Sciatic nerve (tissue), 2 donors: Measurements from ENCODE around the gene GRPEL2. TPM values are rescaled to one million over a fixed set of nuclear protein-coding genes. Genes with fewer than 3 reads are reported as not detected.
A peak's percentile ranks its signal among the peaks of the same experiment; 100 is the strongest.

Source experiments
- ATAC-seq: fragments of 200-7000 bp; cut with Tn5 transposase; one replicate; pipeline ENCODE4 v1.9.1; 2020; ENCODE audit warnings: mild to moderate bottlenecking, moderate library complexity
- DNase-seq: peaks from one replicate; pipeline ENCODE4 v3.0.0-alpha.2; 2020; ENCODE audit warnings: low spot score
- intact Hi-C: fragments of 100-400 bp; cut with DNase I; formaldehyde crosslinking; loops from one replicate; pipeline ENCODE4 v1.14.2; 2022
- total RNA-seq: library from RNA; stranded (reverse); fragmentation: NEBNext Ultra II Directional; extraction: Animal tissue kit (Norgen Biotek cat#: 25700); gene quantifications from one replicate; pipeline ENCODE4 v1.2.1, GENCODE V29; 2021
- donor health status: DM: no; HTN: no; CAD: no.
- donor health status: DM: no; HTN: no; CAD: no.

Gene GRPEL2
- total RNA-seq, 1 donor from 2014 or later, result 21.6 TPM

GRCh38 chr5:149371296-149371962, 26.1 kb downstream of the GRPEL2 start:
- DNase-seq, result no peak
- peak; percentile 81 for ATAC-seq
- intact Hi-C loops, result no loop called here

GRCh38 chr5:149372076-149372795, 26.9 kb downstream of the GRPEL2 start:
- intact Hi-C loops, result no loop called here
- ATAC-seq, result no peak
- no peak for DNase-seq

DNA sequence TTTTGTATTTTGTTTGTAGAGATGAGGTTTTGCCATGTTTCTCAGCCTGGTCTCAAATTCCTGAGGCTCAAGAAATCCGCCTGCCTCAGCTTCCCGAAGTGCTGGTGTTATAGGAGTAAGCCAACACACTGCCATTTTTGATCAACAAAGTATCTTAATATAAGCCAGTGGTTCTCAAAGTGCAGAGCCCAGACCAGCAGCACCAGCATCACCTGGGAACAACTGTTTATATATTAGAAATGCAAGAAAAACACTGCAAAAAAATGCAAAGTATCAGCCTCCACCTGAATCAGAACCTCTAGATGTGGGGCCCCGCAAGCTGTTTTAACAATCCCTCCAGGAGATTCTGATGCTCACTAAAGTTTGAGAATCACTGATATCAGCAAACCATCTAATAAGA, 27.6 kb downstream of the GRPEL2 start:
- intact Hi-C loops, result no loop called here
- ATAC-seq, result no peak
- no peak for DNase-seq

DNA sequence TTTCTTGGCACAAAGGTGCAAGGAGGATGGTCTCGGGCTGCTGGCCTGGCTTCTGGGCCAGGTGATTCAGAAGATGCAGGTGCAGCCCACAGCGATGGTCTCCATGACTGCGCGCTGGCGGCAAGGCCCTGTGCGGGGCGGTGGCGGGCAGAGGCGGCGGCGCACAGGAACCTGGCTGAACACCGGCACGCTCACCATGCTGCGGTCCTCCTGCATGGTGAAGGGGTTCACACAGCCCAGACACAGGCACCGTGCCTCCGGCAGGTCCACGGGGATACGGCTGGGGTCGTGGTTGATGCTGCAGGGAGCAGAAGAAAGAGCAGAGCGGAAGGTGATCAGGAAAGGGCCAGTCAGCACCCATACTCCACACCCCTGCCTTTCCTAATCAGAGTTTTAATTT, 29.0 kb downstream of the GRPEL2 start:
- ATAC-seq, result no peak
- intact Hi-C loops, result no loop called here
- no peak for DNase-seq

DNA sequence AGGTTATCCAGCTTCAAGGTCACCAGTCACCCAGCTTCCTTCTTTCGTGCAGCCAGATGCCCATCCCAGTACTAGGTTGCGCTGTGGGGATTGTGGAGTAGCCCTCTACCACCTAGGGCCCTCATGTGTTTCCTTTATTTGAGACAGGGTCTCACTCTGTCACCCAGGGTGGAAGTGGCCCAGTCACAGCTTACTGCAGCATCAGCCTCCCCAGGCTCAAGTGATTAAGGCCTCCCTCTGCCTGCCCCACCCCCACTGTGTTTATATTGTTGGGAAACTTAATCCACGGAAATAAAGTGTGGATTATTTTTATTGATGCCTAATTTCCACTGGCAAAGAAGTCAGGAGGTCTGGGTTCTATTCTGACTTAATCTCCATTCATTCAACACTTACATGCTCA, 29.5 kb downstream of the GRPEL2 start:
- intact Hi-C loops, result no loop called here

DNA sequence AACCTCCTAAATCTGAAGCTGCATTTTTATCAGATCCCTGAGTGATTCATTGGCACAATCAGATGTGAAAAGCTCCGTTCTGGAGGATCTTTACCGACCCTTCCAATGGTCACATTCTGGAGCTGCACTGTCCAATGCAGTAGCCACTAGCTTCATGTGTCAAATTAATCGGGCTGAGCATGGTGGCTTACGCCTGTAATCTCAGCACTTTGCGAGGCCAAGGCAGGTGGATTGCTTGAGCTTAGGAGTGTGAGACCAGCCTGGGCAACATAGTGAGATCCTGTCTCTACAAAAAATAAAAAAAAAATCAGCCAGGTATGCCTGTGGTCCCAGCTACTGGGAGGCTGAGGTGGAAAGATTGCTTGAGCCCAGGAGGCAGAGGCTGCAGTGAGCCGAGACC, 30.1 kb downstream of the GRPEL2 start:
- DNase-seq (no peak), ATAC-seq (no peak)
- intact Hi-C loops, result no loop called here

More for the DNA sequence above, 29.5 kb downstream of the GRPEL2 start:
- ATAC-seq (no peak), DNase-seq (no peak)

DNA sequence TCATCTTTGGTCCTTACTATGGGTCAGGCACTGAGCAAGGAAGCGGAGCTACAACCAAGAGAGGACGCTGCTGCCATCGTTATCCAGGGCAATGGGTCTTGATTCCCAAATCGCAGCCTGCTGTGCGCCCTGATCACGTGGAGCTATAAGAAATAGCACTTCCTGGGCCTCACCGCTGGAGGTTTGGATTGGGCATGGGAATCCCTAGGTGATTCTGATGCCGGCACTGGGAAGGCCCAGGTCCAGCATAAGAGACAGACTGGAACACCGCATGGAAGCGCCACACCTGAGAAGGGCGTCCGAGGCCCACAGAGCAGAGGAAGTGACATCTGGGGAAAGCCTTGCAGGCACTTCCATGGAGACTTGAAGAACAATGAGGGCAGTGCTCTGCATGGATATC, 30.8 kb downstream of the GRPEL2 start:
- intact Hi-C loops, result no loop called here
- no peak for ATAC-seq

GRCh38 chr5:149376711-149377447, 31.6 kb downstream of the GRPEL2 start:
- intact Hi-C loops, result no loop called here
- no peak for DNase-seq
- ATAC-seq, result no peak

More for the DNA sequence above, 30.8 kb downstream of the GRPEL2 start:
- DNase-seq, result no peak

DNA sequence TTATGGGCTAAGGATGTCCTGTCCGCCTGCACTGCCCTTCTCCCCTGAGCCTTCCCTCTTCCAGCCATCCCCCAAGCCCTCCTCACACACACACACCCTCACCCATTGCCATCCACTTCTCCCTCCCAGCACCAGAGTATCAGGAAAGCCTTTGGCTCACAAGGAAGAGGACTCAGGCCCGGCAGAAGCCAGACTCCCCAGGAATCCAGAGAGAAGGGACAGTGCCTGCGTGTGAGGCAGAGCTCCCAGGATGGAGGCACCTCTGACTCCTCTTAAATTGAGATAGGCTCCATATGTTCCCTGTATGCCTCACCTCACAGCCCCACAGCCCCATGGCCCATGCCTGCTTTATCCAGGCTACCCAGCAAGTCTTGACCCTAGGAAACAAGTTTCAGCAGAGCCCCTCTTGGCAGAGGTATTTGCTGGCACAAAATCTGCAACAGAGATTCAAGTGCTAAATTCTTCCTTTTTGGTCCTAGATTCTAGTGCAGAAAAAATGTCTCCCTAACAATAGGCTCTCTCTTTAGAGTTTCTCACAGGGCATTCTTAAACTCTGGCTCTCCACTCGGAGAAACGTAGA, 33.0 kb downstream of the GRPEL2 start:
- DNase-seq (no peak), ATAC-seq (no peak)
- intact Hi-C loops, result no loop called here

DNA sequence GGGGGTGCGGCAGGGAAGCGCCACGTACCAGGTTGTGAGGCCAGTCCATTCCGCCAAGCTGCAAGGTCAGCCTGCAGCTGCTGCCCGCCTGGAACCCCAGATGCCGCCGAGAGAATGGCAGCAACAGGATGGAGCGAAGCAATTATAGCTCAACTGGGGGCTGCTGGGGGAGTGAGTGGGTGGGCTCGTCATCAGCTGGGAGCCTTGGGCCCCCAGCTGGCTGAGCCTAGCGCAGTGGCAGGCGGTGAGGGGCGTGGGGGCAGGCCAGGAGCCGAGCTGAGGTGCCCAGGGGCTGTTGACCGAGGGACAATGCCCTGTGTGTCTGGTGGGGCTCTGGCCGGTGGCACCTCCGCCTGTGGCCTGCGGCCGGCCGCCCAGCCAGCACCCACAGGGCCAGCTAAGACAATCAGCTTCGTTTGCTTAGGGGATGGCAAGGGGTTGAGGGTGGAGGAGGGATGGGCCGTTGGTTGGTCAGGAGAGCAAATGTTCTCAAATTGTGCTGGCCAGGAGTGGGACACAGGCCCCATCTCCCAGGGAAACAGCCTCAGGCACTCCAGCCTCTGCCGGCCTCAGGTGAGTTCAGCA, 34.0 kb downstream of the GRPEL2 start, which contains the start of gene IL17B:
Gene IL17B, minus strand, starts transcription at position 116 of the 585 bp plus-strand sequence. Its CDS starts 67 bp downstream, at position 49.
- ATAC-seq (peak; percentile 8), DNase-seq (no peak)
- intact Hi-C loops, result no loop called here

DNA sequence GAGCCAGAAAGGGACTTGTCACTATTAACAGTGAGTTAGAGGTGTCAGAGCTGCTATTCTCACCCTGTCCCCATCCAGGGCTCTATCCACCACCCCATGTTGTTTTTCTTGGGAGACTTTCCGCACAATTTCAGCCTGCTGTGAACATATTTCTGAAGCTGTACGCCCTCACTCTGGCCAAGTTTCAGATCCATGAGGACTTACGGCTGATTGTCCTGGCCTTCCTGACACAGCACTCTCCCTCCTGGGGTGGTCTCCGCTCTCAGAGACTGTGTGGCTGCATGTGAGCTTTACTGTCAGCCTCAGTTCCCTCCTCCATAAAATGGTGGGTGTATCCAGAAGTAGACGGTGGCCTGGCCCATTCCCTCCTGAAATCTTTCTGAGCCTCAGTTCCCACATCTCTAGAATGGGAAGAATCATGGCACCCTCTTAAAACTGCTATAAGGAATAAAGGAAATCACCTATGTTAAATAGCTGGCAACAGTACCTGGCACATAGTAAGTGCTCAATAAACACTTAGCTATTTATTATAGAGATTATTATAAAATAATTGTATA, 34.6 kb downstream of the GRPEL2 start:
- intact Hi-C loops, result loop anchor here (5.0 kb wide), 1 partner anchor 57 kb away; no protein-coding TSS in a partner anchor
- DNase-seq (no peak), ATAC-seq (no peak)

DNA sequence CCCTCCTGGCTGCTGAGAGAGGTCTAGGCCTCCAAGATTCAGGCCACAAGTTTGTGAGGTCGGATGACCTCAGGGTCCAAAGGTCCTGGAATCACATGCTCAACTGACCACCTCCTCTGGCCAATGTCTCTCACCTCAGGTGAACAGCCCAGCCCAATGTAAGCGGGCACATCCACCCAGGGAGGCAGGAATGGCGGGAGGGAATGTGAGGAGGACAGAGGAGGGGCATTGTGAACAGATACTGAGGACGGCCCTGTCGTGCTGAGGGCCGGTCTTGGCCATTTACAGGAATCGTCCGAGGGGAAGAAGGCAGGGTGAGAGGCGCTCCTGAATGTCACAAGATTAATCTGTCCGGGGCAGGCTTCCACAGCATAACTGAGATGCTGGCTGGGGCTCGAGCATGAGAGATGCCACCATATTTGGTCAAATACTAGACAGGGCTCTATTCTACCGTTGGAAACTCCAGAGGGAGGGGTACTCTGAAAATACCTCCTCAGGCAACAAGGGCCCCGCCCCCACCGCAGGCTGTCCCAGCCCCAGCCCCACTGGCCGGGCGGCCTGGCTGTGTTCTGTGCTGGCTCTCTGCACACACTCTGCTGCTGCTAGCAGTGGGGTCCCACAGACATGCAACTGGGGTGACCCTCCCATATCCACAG, 35.3 kb downstream of the GRPEL2 start:
- intact Hi-C loops, result loop anchor here (5.0 kb wide), 1 partner anchor 57 kb away; no protein-coding TSS in a partner anchor
- DNase-seq, result no peak
- ATAC-seq, result peak; percentile 4

- DNase-seq (no peak), ATAC-seq (peak; percentile 1)
- intact Hi-C loops, result loop anchor here (5.0 kb wide), 1 partner anchor 56 kb away; no protein-coding TSS in a partner anchor
These were observed 36.1 kb downstream of the GRPEL2 start for GRCh38 chr5:149381261-149381985.

DNA sequence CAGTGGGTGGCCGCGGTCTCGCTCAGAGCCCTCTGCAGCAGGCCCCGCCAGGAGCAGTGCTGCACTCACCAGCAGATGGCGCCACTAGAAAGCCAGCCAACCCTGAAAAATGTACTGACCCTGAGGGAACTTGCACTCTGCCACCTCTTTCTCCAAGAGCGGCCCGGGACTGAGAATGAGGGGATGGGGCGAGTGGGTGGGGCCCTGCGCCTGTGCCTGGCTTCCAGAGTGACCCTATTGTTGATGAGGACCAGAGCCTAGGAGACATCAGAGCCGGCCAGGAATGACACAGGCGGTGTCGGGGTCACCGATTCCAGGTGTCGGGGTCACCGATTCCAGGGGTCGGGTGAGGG, 36.7 kb downstream of the GRPEL2 start:
- intact Hi-C loops, result loop anchor here (5.0 kb wide), 1 partner anchor 55 kb away; no protein-coding TSS in a partner anchor
- ATAC-seq (peak; percentile 85), DNase-seq (peak; percentile 91)

DNA sequence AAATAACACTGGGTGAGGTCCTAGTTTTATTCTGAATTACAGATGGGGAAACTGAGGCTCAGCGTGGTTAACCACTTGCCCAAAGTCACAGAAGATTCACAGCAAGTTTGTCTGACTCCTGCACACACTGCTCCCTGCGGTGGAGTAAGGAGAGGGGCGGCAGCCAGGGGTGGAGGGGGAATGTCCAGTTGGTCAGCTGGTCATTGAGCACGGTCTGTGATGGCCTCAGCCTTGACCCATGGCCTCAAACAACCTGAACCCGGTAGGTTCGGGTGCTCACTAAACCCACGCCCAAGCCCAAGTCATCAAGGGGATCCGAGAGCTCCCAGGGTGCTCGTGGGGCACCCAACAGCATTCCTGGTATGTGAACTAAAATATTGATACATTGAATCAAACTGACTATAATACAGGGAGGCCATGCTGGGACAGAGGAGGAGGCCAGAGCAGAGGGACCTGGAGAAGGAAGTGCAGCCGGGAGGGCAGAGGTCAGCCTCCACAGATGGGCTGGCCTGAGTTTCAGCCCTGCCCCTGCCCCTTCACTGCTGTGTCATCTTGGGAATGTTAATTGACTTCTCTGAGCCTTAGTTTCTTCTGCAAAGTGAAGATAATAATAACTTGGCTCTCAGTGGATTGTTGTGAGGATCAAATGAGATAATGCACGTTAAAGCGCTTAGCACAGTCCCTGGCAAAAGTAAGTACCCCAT, 37.4 kb downstream of the GRPEL2 start:
- ATAC-seq, result no peak
- DNase-seq, result no peak
- intact Hi-C loops, result loop anchor here (5.0 kb wide), 1 partner anchor 55 kb away; no protein-coding TSS in a partner anchor

DNA sequence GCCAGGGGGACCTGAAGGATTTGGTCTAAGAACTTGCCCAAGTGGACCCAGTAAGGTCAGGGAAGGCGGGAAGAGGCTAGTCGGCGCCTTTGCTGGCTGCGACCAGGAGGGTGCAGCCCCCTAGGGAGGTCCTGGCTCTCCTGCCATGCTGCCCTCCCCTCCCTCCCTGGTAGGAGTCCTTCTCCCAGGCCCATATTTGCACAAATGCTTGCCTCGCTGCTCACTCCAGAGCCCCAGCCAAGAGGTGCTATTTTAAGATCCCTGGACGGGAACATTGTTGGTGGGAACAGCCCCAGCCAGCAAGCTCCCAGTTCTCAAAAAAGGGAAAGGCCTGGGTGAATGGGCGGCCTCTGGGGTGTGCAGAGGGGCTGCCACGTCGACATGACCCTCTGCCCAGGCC, 38.1 kb downstream of the GRPEL2 start:
- no peak for DNase-seq
- peak; percentile 5 for ATAC-seq
- intact Hi-C loops, result loop anchor here (5.0 kb wide), 1 partner anchor 54 kb away; no protein-coding TSS in a partner anchor

DNA sequence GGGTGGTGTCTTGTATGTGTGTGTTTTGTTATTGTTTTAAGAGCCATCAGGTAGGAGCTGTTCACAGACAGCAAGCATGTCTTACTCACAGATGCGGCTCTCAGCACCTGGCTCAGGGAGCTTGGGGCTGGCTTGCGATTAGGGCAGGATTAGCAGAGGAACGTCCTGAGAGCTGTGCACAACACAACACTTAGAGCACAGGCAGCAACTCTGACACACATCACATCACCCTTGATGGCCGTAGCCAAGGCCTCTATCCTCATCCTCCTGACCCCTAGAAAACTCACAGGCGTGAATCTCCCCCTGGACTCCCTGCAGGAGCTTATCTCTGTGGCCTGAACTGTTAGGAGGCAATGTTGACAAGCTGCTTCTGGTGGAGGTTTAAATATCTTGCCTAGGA, 40.9 kb downstream of the GRPEL2 start:
- ATAC-seq, result no peak
- no peak for DNase-seq
- intact Hi-C loops, result loop anchor here (5.0 kb wide), 1 partner anchor 36 kb away; no protein-coding TSS in a partner anchor
